Spleen (tissue), 11 donors: Measurements from ENCODE around the gene FXYD2. TPM values are rescaled to one million over a fixed set of nuclear protein-coding genes. Genes with fewer than 3 reads are reported as not detected.

Experiments
- DNase-seq: peaks from one replicate; pipeline ENCODE4 v3.0.0-alpha.2; 2020
- H3K27ac ChIP-seq, 8 donors: fragments of 200-600 bp; sonication (generic) in 7 of 8; 1 replicate in 4 of 8; 2 replicates in 4 of 8; pipeline versions ENCODE4 v1.5.0 to v1.8.0; 2016 to 2021; ENCODE audit warnings: inconsistent platforms in 4 of 8, mild to moderate bottlenecking in 4 of 8, moderate library complexity in 1 of 8
- H3K27me3 ChIP-seq, 7 donors: fragments of 200-600 bp; sonication (generic) in 6 of 7; replicated peaks in 1 of 7; 1 replicate in 4 of 7; 2 replicates in 3 of 7; pipeline versions ENCODE4 v1.5.0 to v1.8.0; 2016 to 2021; ENCODE audit warnings: inconsistent platforms in 3 of 7, mild to moderate bottlenecking in 1 of 7
- H3K36me3 ChIP-seq, 6 donors: fragments of 200-600 bp; sonication (generic) in 5 of 6; 1 replicate in 4 of 6; 2 replicates in 2 of 6; pipeline versions ENCODE4 v1.5.0 to v1.8.0; 2016 to 2021; ENCODE audit warnings: inconsistent platforms in 2 of 6
- H3K4me1 ChIP-seq, 6 donors: fragments of 200-600 bp; sonication (generic) in 5 of 6; 1 replicate in 3 of 6; 2 replicates in 3 of 6; pipeline versions ENCODE4 v1.5.0 to v1.8.0; 2016 to 2021; ENCODE audit warnings: inconsistent platforms in 3 of 6
- H3K4me3 ChIP-seq, 8 donors: fragments of 200-600 bp; sonication (generic) in 7 of 8; 1 replicate in 4 of 8; 2 replicates in 4 of 8; pipeline versions ENCODE4 v1.5.0 to v1.8.0; 2016 to 2021; ENCODE audit warnings: inconsistent platforms in 4 of 8, mild to moderate bottlenecking in 4 of 8, moderate library complexity in 2 of 8
- H3K9me3 ChIP-seq, 8 donors: fragments of 200-600 bp; sonication (generic) in 7 of 8; 1 replicate in 4 of 8; 2 replicates in 4 of 8; pipeline versions ENCODE4 v1.5.0 to v1.8.0; 2016 to 2021; ENCODE audit warnings: inconsistent platforms in 4 of 8
- CTCF ChIP-seq, 11 experiments: fragments of 200-600 bp in 7 of 11; fragments of 450-650 bp in 4 of 11; sonication (generic) in 4 of 11; IDR thresholded peaks in 8 of 11; conservative IDR thresholded peaks in 3 of 11; 1 replicate in 7 of 11; 2 replicates in 4 of 11; pipeline versions ENCODE4 v1.4.0 to v1.8.0; 2016 to 2021; ENCODE audit warnings: antibody characterized with exemption in 11 of 11, inconsistent platforms in 4 of 11, mild to moderate bottlenecking in 1 of 11
- POLR2A ChIP-seq, 3 donors: fragments of 450-650 bp; IDR thresholded peaks; one replicate each; pipeline ENCODE4 v1.5.1; 2017; ENCODE audit warnings: antibody characterized with exemption in 3 of 3, mild to moderate bottlenecking in 1 of 3
- POLR2AphosphoS5 ChIP-seq, 3 donors: sonication (generic); formaldehyde crosslinking; IDR thresholded peaks; one replicate each; pipeline ENCODE4 v1.5.1; 2017; ENCODE audit warnings: antibody characterized with exemption in 3 of 3
- WGBS, 5 donors: extraction: QIAGEN DNeasy Blood & Tissue Kit in 3 of 5; methylation state at CpG; one replicate each; pipeline versions ENCODE4 v1.1.5 to v1.1.7; 2013 to 2018; 5-methylcytosine and 5-hydroxymethylcytosine counted together
- intact Hi-C: fragments of 100-400 bp; cut with DNase I; formaldehyde crosslinking; loops from one replicate; pipeline ENCODE4 v1.15.0; 2023; ENCODE audit warnings: low total_unique reads
- polyA plus RNA-seq, 3 donors: library from polyadenylated mRNA; stranded (reverse); fragments of 200-250 nt; gene quantifications; one replicate each; pipeline ENCODE4 v1.2.1, GENCODE V29; 2013
- total RNA-seq, 7 donors: library from RNA; depleted of rRNA in 3 of 7; stranded (reverse); fragments of >200 nt in 3 of 7; fragmentation: NEBNext Ultra II Directional in 4 of 7; extraction: Animal tissue kit (Norgen Biotek cat#: 25700) in 4 of 7; gene quantifications; one replicate each; pipeline versions ENCODE4 v1.1.0 to v1.2.1, GENCODE V29; 2016 to 2021
- donor health status: healthy with polysubstance abuse.
- donor health status: DM: no; HTN: no; CAD: no; lungs with moderate emphysema.
- donor health status: DM: no; HTN: no; CAD: no.
- donor health status: Bipolar disorder and iron deficiency.
- donor health status: healthy.
- donor health status: DM: no; HTN: no; CAD: no.
- donor health status: DM: yes; HTN: yes; CAD: no.

FXYD2 gene
- total and polyA plus RNA-seq, 10 donors = 4.7 to 20.0 (median 8.0) TPM

- no peaks in the 10 kb centered on the region for H3K4me1 ChIP-seq
- intact Hi-C loops = no loop called here
- H3K27ac ChIP-seq = no peak overlapping the region
- no peaks in the 10 kb centered on the region for H3K9me3 ChIP-seq
- no peak overlapping the region for H3K4me3 ChIP-seq
- peaks cover 0 to 42% (median 0%) of the 10 kb centered on the region in 7 donors for H3K27me3 ChIP-seq
- no peaks in the 10 kb centered on the region for H3K36me3 ChIP-seq
- no peak for DNase-seq
- TF ChIP-seq POLR2AphosphoS5 (IDR thresholded peaks at IDR 0.05) = no peak
- no peak for TF ChIP-seq CTCF (IDR thresholded peaks at IDR 0.05 in 8 of 11, conservative IDR thresholded peaks at IDR 0.05 in 3 of 11)
- no peak for TF ChIP-seq POLR2A (IDR thresholded peaks at IDR 0.05)
- 72 to 81% (median 77%) methylated on average over 14 of the region's 14 CpGs for WGBS, 5 donors
Measured at GRCh38 chr11:117786135-117786870, 38.2 kb downstream of the FXYD2 start.

GRCh38 chr11:117782101-117782500, 42.4 kb downstream of the FXYD2 start:
- Histone ChIP-seq H3K36me3 (peaks cover 0 to 13% (median 0%) of the 10 kb centered on the region in 6 donors), H3K4me3 (no peak overlapping the region), H3K9me3 (no peaks in the 10 kb centered on the region), H3K4me1 (no peaks in the 10 kb centered on the region), H3K27me3 (peaks cover 0 to 34% (median 2%) of the 10 kb centered on the region in 7 donors), H3K27ac (no peak overlapping the region)
- intact Hi-C loops = no loop called here
- DNase-seq = no peak
- 60 to 70% (median 67%) methylated on average over 11 of the region's 11 CpGs for WGBS, 5 donors
- TF ChIP-seq POLR2AphosphoS5 (IDR thresholded peaks at IDR 0.05) (no peak), CTCF (IDR thresholded peaks at IDR 0.05 in 8 of 11, conservative IDR thresholded peaks at IDR 0.05 in 3 of 11) (no peak), POLR2A (IDR thresholded peaks at IDR 0.05) (no peak)

- H3K4me1 ChIP-seq = no peaks in the 10 kb centered on the region
- peaks cover 0 to 29% (median 2%) of the 10 kb centered on the region in 7 donors for H3K27me3 ChIP-seq
- DNase-seq = no peak
- H3K36me3 ChIP-seq = peaks cover 0 to 18% (median 0%) of the 10 kb centered on the region in 6 donors
- no peaks in the 10 kb centered on the region for H3K9me3 ChIP-seq
- TF ChIP-seq POLR2AphosphoS5 (IDR thresholded peaks at IDR 0.05) = no peak
- intact Hi-C loops = no loop called here
- no peak overlapping the region for H3K27ac ChIP-seq
- no peak overlapping the region for H3K4me3 ChIP-seq
- WGBS, 5 donors = 76 to 85% (median 79%) methylated on average over 4 of the region's 4 CpGs
Measured at GRCh38 chr11:117781627-117782026, 42.9 kb downstream of the FXYD2 start.

- WGBS, 5 donors = 88 to 95% (median 89%) methylated on average over 26 of the region's 26 CpGs
- DNase-seq = no peak
- Histone ChIP-seq H3K9me3 (no peaks in the 10 kb centered on the region), H3K27ac (no peak overlapping the region), H3K4me3 (no peak overlapping the region), H3K36me3 (peaks cover 0 to 23% (median 0%) of the 10 kb centered on the region in 6 donors), H3K27me3 (peaks cover 0 to 25% (median 2%) of the 10 kb centered on the region in 7 donors), H3K4me1 (no peaks in the 10 kb centered on the region)
- intact Hi-C loops = no loop called here
- TF ChIP-seq POLR2AphosphoS5 (IDR thresholded peaks at IDR 0.05) (no peak), POLR2A (IDR thresholded peaks at IDR 0.05) (no peak), CTCF (IDR thresholded peaks at IDR 0.05 in 8 of 11, conservative IDR thresholded peaks at IDR 0.05 in 3 of 11) (no peak)
Measured at GRCh38 chr11:117780456-117780855, 44.1 kb downstream of the FXYD2 start.
